Retinal pigment epithelial cell (primary cell): Measurements from ENCODE around the gene TMEM225B.

Experiments
- DNase-seq: peaks from one replicate; pipeline ENCODE4 v3.0.0-alpha.2; 2010; ENCODE audit warnings: low read depth
- H3K4me3 ChIP-seq: 2 replicates; pipeline ENCODE4 v1.5.1; 2011; ENCODE audit warnings: mild to moderate bottlenecking, low read length, control low read depth, moderate library complexity
- CTCF ChIP-seq: conservative IDR thresholded peaks from 2 replicates; pipeline ENCODE4 v1.5.1; 2011; ENCODE audit warnings: low read depth, low read length, control low read depth, inconsistent platforms

TMEM225B gene

GRCh38 chr7:99624484-99624883 is 26.4 kb downstream of the TMEM225B start:
- DNase-seq = no peak
- H3K4me3 ChIP-seq = no peak overlapping the region
- no peak for TF ChIP-seq CTCF

GRCh38 chr7:99625321-99625720 is 27.3 kb downstream of the TMEM225B start:
- H3K4me3 ChIP-seq = no peak overlapping the region
- TF ChIP-seq CTCF = no peak
- DNase-seq = no peak

GRCh38 chr7:99625961-99626360 is 27.9 kb downstream of the TMEM225B start:
- no peak for TF ChIP-seq CTCF
- DNase-seq = no peak
- H3K4me3 ChIP-seq = no peak overlapping the region

- H3K4me3 ChIP-seq = no peak overlapping the region
- no peak for TF ChIP-seq CTCF
- no peak for DNase-seq
Measured at GRCh38 chr7:99626661-99627060, 28.6 kb downstream of the TMEM225B start.

- TF ChIP-seq CTCF = no peak
- DNase-seq = no peak
- H3K4me3 ChIP-seq = no peak overlapping the region
Measured at GRCh38 chr7:99627513-99627912, 29.4 kb downstream of the TMEM225B start.

- DNase-seq = no peak
- H3K4me3 ChIP-seq = no peak overlapping the region
- TF ChIP-seq CTCF = no peak
Measured at GRCh38 chr7:99628471-99629465, 30.7 kb downstream of the TMEM225B start.

GRCh38 chr7:99629643-99630042 is 31.6 kb downstream of the TMEM225B start:
- no peak overlapping the region for H3K4me3 ChIP-seq
- no peak for DNase-seq

More at GRCh38 chr7:99629643-99630042, 31.6 kb downstream of the TMEM225B start:
- no peak for TF ChIP-seq CTCF
